Transverse colon (tissue), 4 donors: ENCODE results near the gene OBSCN.

ENCODE experiments used
- CTCF ChIP-seq, 5 experiments: fragments of 200-600 bp in 3 of 5; fragments of 450-650 bp in 2 of 5; sonication (generic) in 3 of 5; IDR thresholded peaks; 1 replicate in 2 of 5; 2 replicates in 3 of 5; pipeline ENCODE4 v1.5.1; 2016 to 2017; ENCODE audit warnings: antibody characterized with exemption in 5 of 5, inconsistent platforms in 3 of 5, mild to moderate bottlenecking in 2 of 5, moderate library complexity in 1 of 5
- POLR2A ChIP-seq: fragments of 450-650 bp; IDR thresholded peaks from one replicate; pipeline ENCODE4 v1.6.1; 2016; ENCODE audit warnings: antibody characterized with exemption, mild to moderate bottlenecking, moderate library complexity
- POLR2AphosphoS5 ChIP-seq, 3 donors: sonication (generic); formaldehyde crosslinking; IDR thresholded peaks; one replicate each; pipeline ENCODE4 v1.6.1; 2016; ENCODE audit warnings: antibody characterized with exemption in 3 of 3

GRCh38 chr1:228219962-228220780 lies 12.3 kb downstream of the OBSCN start:
- TF ChIP-seq POLR2AphosphoS5 (IDR thresholded peaks at IDR 0.05) = no peak
- no peak for TF ChIP-seq CTCF (IDR thresholded peaks at IDR 0.05)
- TF ChIP-seq POLR2A = no peak
